ENCODE data around the gene FBXO45. TPM values are rescaled to one million over a fixed set of nuclear protein-coding genes. Genes with fewer than 3 reads are reported as not detected.
A peak's percentile ranks its signal among the peaks of the same experiment; 100 is the strongest.
"Not testable (repeated sequence)": the region's sequence is repeated elsewhere in the genome, so short reads cannot be mapped to it uniquely, and the experiment has no call there.

Gene FBXO45
- total and polyA plus RNA-seq, 4 donors: 12.6 to 31.3 (median 23.8) TPM

- Histone ChIP-seq H3K4me1 (ENCODE audit: control insufficient read depth, insufficient read depth, low read length) (no peaks in the 10 kb centered on the region), H3K27ac (ENCODE audit: low read depth, low read length) (no peak overlapping the region), H3K4me3 (ENCODE audit: low read depth, low read length) (no peak overlapping the region), H3K27me3 (ENCODE audit: control insufficient read depth, insufficient read depth, low read length) (no peaks in the 10 kb centered on the region), H3K36me3 (ENCODE audit: control insufficient read depth, insufficient read depth, low read length) (no peaks in the 10 kb centered on the region), H3K9me3 (ENCODE audit: control insufficient read depth, insufficient read depth, low read length) (no peaks in the 10 kb centered on the region)
- 100% methylated on average over 1 of the region's 6 CpGs for WGBS (ENCODE audit: insufficient coverage)
- no peak for DNase-seq (ENCODE audit: low read depth in 4 of 6, low spot score in 6 of 6)
Observed at GRCh38 chr3:196609805-196610515, 41.5 kb downstream of the FBXO45 start.

- Histone ChIP-seq H3K27me3 (ENCODE audit: control insufficient read depth, insufficient read depth, low read length) (no peaks in the 10 kb centered on the region), H3K36me3 (ENCODE audit: control insufficient read depth, insufficient read depth, low read length) (no peaks in the 10 kb centered on the region), H3K27ac (ENCODE audit: low read depth, low read length) (no peak overlapping the region), H3K4me3 (ENCODE audit: low read depth, low read length) (no peak overlapping the region), H3K9me3 (ENCODE audit: control insufficient read depth, insufficient read depth, low read length) (no peaks in the 10 kb centered on the region), H3K4me1 (ENCODE audit: control insufficient read depth, insufficient read depth, low read length) (no peaks in the 10 kb centered on the region)
- no peak for DNase-seq (ENCODE audit: low read depth in 4 of 6, low spot score in 6 of 6)
- WGBS (ENCODE audit: insufficient coverage): 94% methylated on average over 6 of the region's 10 CpGs
Observed at GRCh38 chr3:196611761-196612483, 43.5 kb downstream of the FBXO45 start.

GRCh38 chr3:196615234-196615633 lies 46.8 kb downstream of the FBXO45 start:
- 100% methylated on average over 1 of the region's 6 CpGs for WGBS (ENCODE audit: insufficient coverage)
- not testable (repeated sequence) for H3K4me3 ChIP-seq (ENCODE audit: low read depth, low read length); H3K4me1 ChIP-seq (ENCODE audit: control insufficient read depth, insufficient read depth, low read length)

GRCh38 chr3:196617256-196617655 lies 48.8 kb downstream of the FBXO45 start:
- H3K36me3 ChIP-seq (ENCODE audit: control insufficient read depth, insufficient read depth, low read length): no peaks in the 10 kb centered on the region
- no peak for DNase-seq (ENCODE audit: low read depth in 4 of 6, low spot score in 6 of 6)
- H3K27ac ChIP-seq (ENCODE audit: low read depth, low read length): no peak overlapping the region
- no peak overlapping the region for H3K4me3 ChIP-seq (ENCODE audit: low read depth, low read length)
- H3K9me3 ChIP-seq (ENCODE audit: control insufficient read depth, insufficient read depth, low read length): no peaks in the 10 kb centered on the region
- 100% methylated on average over 2 of the region's 5 CpGs for WGBS (ENCODE audit: insufficient coverage)
- peaks cover 7% of the 10 kb centered on the region for H3K4me1 ChIP-seq (ENCODE audit: control insufficient read depth, insufficient read depth, low read length)
- no peaks in the 10 kb centered on the region for H3K27me3 ChIP-seq (ENCODE audit: control insufficient read depth, insufficient read depth, low read length)

More at GRCh38 chr3:196615234-196615633, 46.8 kb downstream of the FBXO45 start:
- not testable (repeated sequence) for H3K9me3 ChIP-seq (ENCODE audit: control insufficient read depth, insufficient read depth, low read length); H3K27ac ChIP-seq (ENCODE audit: low read depth, low read length); H3K36me3 ChIP-seq (ENCODE audit: control insufficient read depth, insufficient read depth, low read length); H3K27me3 ChIP-seq (ENCODE audit: control insufficient read depth, insufficient read depth, low read length); DNase-seq (ENCODE audit: low read depth in 4 of 6, low spot score in 6 of 6)

GRCh38 chr3:196619223-196619622 lies 50.8 kb downstream of the FBXO45 start:
- no peaks in the 10 kb centered on the region for H3K27me3 ChIP-seq (ENCODE audit: control insufficient read depth, insufficient read depth, low read length)
- DNase-seq (ENCODE audit: low read depth in 4 of 6, low spot score in 6 of 6): peak in 2 of 6 donors; percentile 40 to 49
- 40% methylated on average over 1 of the region's 5 CpGs for WGBS (ENCODE audit: insufficient coverage)
- H3K36me3 ChIP-seq (ENCODE audit: control insufficient read depth, insufficient read depth, low read length): no peaks in the 10 kb centered on the region
- no peaks in the 10 kb centered on the region for H3K9me3 ChIP-seq (ENCODE audit: control insufficient read depth, insufficient read depth, low read length)
- peak overlapping the region; percentile 49 for H3K27ac ChIP-seq (ENCODE audit: low read depth, low read length)
- H3K4me3 ChIP-seq (ENCODE audit: low read depth, low read length): no peak overlapping the region
- H3K4me1 ChIP-seq (ENCODE audit: control insufficient read depth, insufficient read depth, low read length): peaks cover 13% of the 10 kb centered on the region

GRCh38 chr3:196619627-196620026 lies 51.2 kb downstream of the FBXO45 start:
- H3K36me3 ChIP-seq (ENCODE audit: control insufficient read depth, insufficient read depth, low read length); H3K27ac ChIP-seq (ENCODE audit: low read depth, low read length); DNase-seq (ENCODE audit: low read depth in 4 of 6, low spot score in 6 of 6); H3K4me3 ChIP-seq (ENCODE audit: low read depth, low read length); H3K27me3 ChIP-seq (ENCODE audit: control insufficient read depth, insufficient read depth, low read length); H3K9me3 ChIP-seq (ENCODE audit: control insufficient read depth, insufficient read depth, low read length): not testable (repeated sequence)
- peaks cover 13% of the 10 kb centered on the region for H3K4me1 ChIP-seq (ENCODE audit: control insufficient read depth, insufficient read depth, low read length)
- WGBS (ENCODE audit: insufficient coverage): no CpG with 5 or more reads among the region's 5 CpGs

- H3K36me3 ChIP-seq (ENCODE audit: control insufficient read depth, insufficient read depth, low read length): no peaks in the 10 kb centered on the region
- WGBS (ENCODE audit: insufficient coverage): 62% methylated on average over 7 of the region's 10 CpGs
- no peaks in the 10 kb centered on the region for H3K27me3 ChIP-seq (ENCODE audit: control insufficient read depth, insufficient read depth, low read length)
- DNase-seq (ENCODE audit: low read depth in 4 of 6, low spot score in 6 of 6): no peak
- H3K27ac ChIP-seq (ENCODE audit: low read depth, low read length): no peak overlapping the region
- no peaks in the 10 kb centered on the region for H3K9me3 ChIP-seq (ENCODE audit: control insufficient read depth, insufficient read depth, low read length)
- H3K4me3 ChIP-seq (ENCODE audit: low read depth, low read length): no peak overlapping the region
- peaks cover 13% of the 10 kb centered on the region for H3K4me1 ChIP-seq (ENCODE audit: control insufficient read depth, insufficient read depth, low read length)
Observed at GRCh38 chr3:196620161-196620604, 51.7 kb downstream of the FBXO45 start.

GRCh38 chr3:196620684-196621083 lies 52.2 kb downstream of the FBXO45 start:
- peaks cover 13% of the 10 kb centered on the region for H3K4me1 ChIP-seq (ENCODE audit: control insufficient read depth, insufficient read depth, low read length)
- no peaks in the 10 kb centered on the region for H3K27me3 ChIP-seq (ENCODE audit: control insufficient read depth, insufficient read depth, low read length)
- DNase-seq (ENCODE audit: low read depth in 4 of 6, low spot score in 6 of 6): no peak
- H3K27ac ChIP-seq (ENCODE audit: low read depth, low read length): no peak overlapping the region
- no peak overlapping the region for H3K4me3 ChIP-seq (ENCODE audit: low read depth, low read length)
- no peaks in the 10 kb centered on the region for H3K36me3 ChIP-seq (ENCODE audit: control insufficient read depth, insufficient read depth, low read length)
- H3K9me3 ChIP-seq (ENCODE audit: control insufficient read depth, insufficient read depth, low read length): no peaks in the 10 kb centered on the region
- no CpG with 5 or more reads among the region's 2 CpGs for WGBS (ENCODE audit: insufficient coverage)

- WGBS (ENCODE audit: insufficient coverage): 92% methylated on average over 10 of the region's 10 CpGs
- Histone ChIP-seq H3K27me3 (ENCODE audit: control insufficient read depth, insufficient read depth, low read length) (no peaks in the 10 kb centered on the region), H3K4me3 (ENCODE audit: low read depth, low read length) (no peak overlapping the region), H3K4me1 (ENCODE audit: control insufficient read depth, insufficient read depth, low read length) (peaks cover 13% of the 10 kb centered on the region), H3K27ac (ENCODE audit: low read depth, low read length) (no peak overlapping the region), H3K36me3 (ENCODE audit: control insufficient read depth, insufficient read depth, low read length) (no peaks in the 10 kb centered on the region), H3K9me3 (ENCODE audit: control insufficient read depth, insufficient read depth, low read length) (no peaks in the 10 kb centered on the region)
- no peak for DNase-seq (ENCODE audit: low read depth in 4 of 6, low spot score in 6 of 6)
Observed at GRCh38 chr3:196621611-196622010, 53.2 kb downstream of the FBXO45 start.
